Adrenal gland (tissue), 12 donors: ENCODE results near the gene ZMIZ2. TPM values are rescaled to one million over a fixed set of nuclear protein-coding genes. Genes with fewer than 3 reads are reported as not detected.

Source experiments
- DNase-seq, 7 donors: peaks; one replicate each; pipeline ENCODE4 v3.0.0-alpha.2; 2019 to 2020
- H3K27ac ChIP-seq, 5 donors: fragments of 200-600 bp; sonication (generic) in 4 of 5; 1 replicate in 3 of 5; 2 replicates in 2 of 5; pipeline versions ENCODE4 v1.5.1 to v1.8.0; 2016 to 2020; ENCODE audit warnings: mild to moderate bottlenecking in 1 of 5
- H3K27me3 ChIP-seq: fragments of 200-600 bp; 2 replicates; pipeline ENCODE4 v1.8.0; 2021
- H3K36me3 ChIP-seq, 2 donors: fragments of 200-600 bp; replicated peaks in 1 of 2; 1 replicate in 1 of 2; 2 replicates in 1 of 2; pipeline versions ENCODE4 v1.5.1 to v1.8.0; 2018 to 2022
- H3K4me1 ChIP-seq, 2 donors: fragments of 200-600 bp; replicated peaks in 1 of 2; 1 replicate in 1 of 2; 2 replicates in 1 of 2; pipeline versions ENCODE4 v1.5.1 to v1.8.0; 2018 to 2021
- H3K4me3 ChIP-seq, 4 donors: fragments of 200-600 bp; sonication (generic) in 3 of 4; one replicate each; pipeline ENCODE4 v1.5.1; 2016 to 2018
- H3K9me3 ChIP-seq, 3 donors: fragments of 200-600 bp; sonication (generic) in 1 of 3; replicated peaks in 1 of 3; 1 replicate in 2 of 3; 2 replicates in 1 of 3; pipeline versions ENCODE4 v1.5.1 to v1.8.0; 2016 to 2021
- CTCF ChIP-seq, 6 experiments: fragments of 450-650 bp in 4 of 6; fragments of 200-600 bp in 2 of 6; sonication (generic) in 1 of 6; IDR thresholded peaks; 1 replicate in 5 of 6; 2 replicates in 1 of 6; pipeline versions ENCODE4 v1.5.1 to v1.8.0; 2016 to 2021; ENCODE audit warnings: antibody characterized with exemption in 6 of 6, mild to moderate bottlenecking in 2 of 6, moderate library complexity in 1 of 6
- POLR2A ChIP-seq, 2 donors: fragments of 450-650 bp; IDR thresholded peaks; one replicate each; pipeline ENCODE4 v1.6.1; 2017; ENCODE audit warnings: antibody characterized with exemption in 2 of 2, mild to moderate bottlenecking in 2 of 2, moderate library complexity in 1 of 2
- WGBS, 4 donors: extraction: QIAGEN DNeasy Blood & Tissue Kit in 2 of 4; methylation state at CpG; one replicate each; pipeline versions ENCODE4 v1.1.5 to v1.1.7; 2013 to 2017; 5-methylcytosine and 5-hydroxymethylcytosine counted together
- intact Hi-C, 2 donors: fragments of 100-400 bp; cut with DNase I; formaldehyde crosslinking; loops; one replicate each; pipeline versions ENCODE4 v1.14.1 to v1.15.0; 2022 to 2023
- polyA plus RNA-seq, 3 donors: library from polyadenylated mRNA; stranded (reverse); fragments of 200-250 nt in 2 of 3; fragments of 350-450 nt in 1 of 3; fragmentation: Illumina TruSeq in 1 of 3; extraction: RNeasy Lipid Tissue Mini Kit (QIAGEN cat#74804) in 1 of 3; gene quantifications; one replicate each; pipeline ENCODE4 v1.2.3, GENCODE V29; 2013 to 2014
- total RNA-seq, 9 donors: library from RNA; depleted of rRNA in 4 of 9; stranded (reverse); fragments of >200 nt in 4 of 9; fragments of 120-200 nt in 1 of 9; fragmentation: NEBNext Ultra II Directional in 1 of 9; extraction: Animal tissue kit (Norgen Biotek cat#: 25700) in 1 of 9; gene quantifications; one replicate each; pipeline versions ENCODE4 v1.1.0 to v1.2.4, GENCODE V29; 2013 to 2023
- donor health status: healthy with polysubstance abuse.
- donor health status: Bipolar disorder and iron deficiency.
- donor health status: DM: yes; HTN: yes; CAD: no.
- donor health status: DM: no; HTN: no; CAD: no.
- donor health status: DM: no; HTN: no; CAD: no.
- donor health status: DM: yes; HTN: yes; CAD: no.

ZMIZ2 gene
- total and polyA plus RNA-seq, 12 donors = 7.9 to 280 (median 53.7) TPM

GRCh38 chr7:44749992-44750391 is 1.3 kb downstream of the ZMIZ2 start:
- no peaks in the 10 kb centered on the region for H3K27me3 ChIP-seq
- TF ChIP-seq CTCF (IDR thresholded peaks at IDR 0.05) = no peak
- TF ChIP-seq POLR2A (IDR thresholded peaks at IDR 0.05) = no peak
- no peak for DNase-seq
- no peaks in the 10 kb centered on the region for H3K9me3 ChIP-seq
- H3K27ac ChIP-seq = peak overlapping the region in 1 of 5 donors; percentile 99
- H3K4me3 ChIP-seq = peak overlapping the region in 1 of 4 donors; percentile 98
- H3K4me1 ChIP-seq = peaks cover 16 to 28% of the 10 kb centered on the region in 2 donors
- 96 to 100% (median 97%) methylated on average over 2 of the region's 2 CpGs for WGBS, 4 donors
- H3K36me3 ChIP-seq = no peaks in the 10 kb centered on the region
- intact Hi-C loops = no loop called here

GRCh38 chr7:44750424-44750823 is 1.8 kb downstream of the ZMIZ2 start:
- intact Hi-C loops = no loop called here
- H3K4me1 ChIP-seq = peaks cover 16 to 32% of the 10 kb centered on the region in 2 donors
- 88 to 100% (median 90%) methylated on average over 1 to 3 of the region's 3 CpGs for WGBS, 4 donors
- peak overlapping the region in 1 of 5 donors; percentile 0 for H3K27ac ChIP-seq
- DNase-seq = no peak
- H3K27me3 ChIP-seq = no peaks in the 10 kb centered on the region
- no peak overlapping the region for H3K4me3 ChIP-seq
- H3K36me3 ChIP-seq = no peaks in the 10 kb centered on the region
- no peaks in the 10 kb centered on the region for H3K9me3 ChIP-seq
- TF ChIP-seq CTCF (IDR thresholded peaks at IDR 0.05) = no peak
- no peak for TF ChIP-seq POLR2A (IDR thresholded peaks at IDR 0.05)

- WGBS, 4 donors = 43 to 75% (median 45%) methylated on average over 3 to 6 of the region's 6 CpGs
Observed at GRCh38 chr7:44750921-44751571, 2.4 kb downstream of the ZMIZ2 start.

GRCh38 chr7:44752822-44753221 is 4.2 kb downstream of the ZMIZ2 start:
- Histone ChIP-seq H3K27ac (no peak overlapping the region), H3K4me3 (no peak overlapping the region), H3K4me1 (peaks cover 16 to 36% of the 10 kb centered on the region in 2 donors), H3K27me3 (no peaks in the 10 kb centered on the region), H3K9me3 (no peaks in the 10 kb centered on the region), H3K36me3 (peaks cover 0 to 17% of the 10 kb centered on the region in 2 donors)
- intact Hi-C loops = no loop called here
- DNase-seq = no peak
- WGBS, 4 donors = 95 to 98% (median 97%) methylated on average over 2 of the region's 2 CpGs
- TF ChIP-seq CTCF (IDR thresholded peaks at IDR 0.05) (no peak), POLR2A (IDR thresholded peaks at IDR 0.05) (no peak)

More at GRCh38 chr7:44750921-44751571, 2.4 kb downstream of the ZMIZ2 start:
- peak in 2 of 7 donors; percentile 50 to 51 for DNase-seq
- Histone ChIP-seq H3K27me3 (no peaks in the 10 kb centered on the region), H3K36me3 (no peaks in the 10 kb centered on the region), H3K4me3 (no peak overlapping the region), H3K27ac (peak overlapping the region in 1 of 5 donors; percentile 0), H3K4me1 (peaks cover 16 to 38% of the 10 kb centered on the region in 2 donors), H3K9me3 (no peaks in the 10 kb centered on the region)
- TF ChIP-seq POLR2A (IDR thresholded peaks at IDR 0.05) = no peak
- TF ChIP-seq CTCF (IDR thresholded peaks at IDR 0.05) = no peak
- intact Hi-C loops = no loop called here
